AG04449 (cell line): ENCODE results near the gene STX12.

ENCODE experiments used
- CTCF ChIA-PET: fragments of 350-600 bp; formaldehyde crosslinking; extraction: SDS; loops from one replicate; lab custom pipeline; 2021; ENCODE audit warnings: antibody characterized with exemption; lab: Yijun Ruan, JAX
- POLR2A ChIA-PET: fragments of 400-600, 350-600 bp; formaldehyde crosslinking; extraction: SDS; loops from one replicate; lab custom pipeline; 2020; ENCODE audit warnings: antibody characterized with exemption, inconsistent platforms; lab: Yijun Ruan, JAX
- DNase-seq: peaks from one replicate; pipeline ENCODE4 v3.0.0-alpha.2; 2010; ENCODE audit warnings: low read depth, low spot score
- H3K4me3 ChIP-seq: 2 replicates; pipeline ENCODE4 v1.5.1; 2011; ENCODE audit warnings: low read depth, mild to moderate bottlenecking, control low read depth, low read length
- TF ChIP-seq, protein P1 (sequence below): IDR thresholded peaks from one replicate; pipeline ENCODE4 v1.5.1; 2011; ENCODE audit warnings: mild to moderate bottlenecking, moderate library complexity, low read length, control low read depth, inconsistent platforms; ENCODE audit not compliant: insufficient read depth; ENCODE audit errors: missing control alignments

The STX12 gene

GRCh38 chr1:27736252-27736651, 36.8 kb upstream of the STX12 start:
- H3K4me3 ChIP-seq = no peak overlapping the region
- POLR2A ChIA-PET = no interaction called here
- no peak for DNase-seq
- CTCF ChIA-PET = no interaction called here
- TF ChIP-seq, protein P1, sequence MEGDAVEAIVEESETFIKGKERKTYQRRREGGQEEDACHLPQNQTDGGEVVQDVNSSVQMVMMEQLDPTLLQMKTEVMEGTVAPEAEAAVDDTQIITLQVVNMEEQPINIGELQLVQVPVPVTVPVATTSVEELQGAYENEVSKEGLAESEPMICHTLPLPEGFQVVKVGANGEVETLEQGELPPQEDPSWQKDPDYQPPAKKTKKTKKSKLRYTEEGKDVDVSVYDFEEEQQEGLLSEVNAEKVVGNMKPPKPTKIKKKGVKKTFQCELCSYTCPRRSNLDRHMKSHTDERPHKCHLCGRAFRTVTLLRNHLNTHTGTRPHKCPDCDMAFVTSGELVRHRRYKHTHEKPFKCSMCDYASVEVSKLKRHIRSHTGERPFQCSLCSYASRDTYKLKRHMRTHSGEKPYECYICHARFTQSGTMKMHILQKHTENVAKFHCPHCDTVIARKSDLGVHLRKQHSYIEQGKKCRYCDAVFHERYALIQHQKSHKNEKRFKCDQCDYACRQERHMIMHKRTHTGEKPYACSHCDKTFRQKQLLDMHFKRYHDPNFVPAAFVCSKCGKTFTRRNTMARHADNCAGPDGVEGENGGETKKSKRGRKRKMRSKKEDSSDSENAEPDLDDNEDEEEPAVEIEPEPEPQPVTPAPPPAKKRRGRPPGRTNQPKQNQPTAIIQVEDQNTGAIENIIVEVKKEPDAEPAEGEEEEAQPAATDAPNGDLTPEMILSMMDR = no peak

- ChIA-PET POLR2A (no interaction called here), CTCF (interaction anchor here (1.3 kb wide), 1 partner anchor 16 kb away, joined by 5 read pairs; the partner anchor contains the start of gene FAM76A)
Measured at GRCh38 chr1:27741121-27741520, 31.9 kb upstream of the STX12 start.

GRCh38 chr1:27744556-27744955, 28.5 kb upstream of the STX12 start:
- TF ChIP-seq, protein P1 = no peak
- POLR2A ChIA-PET = no interaction called here

More at GRCh38 chr1:27741121-27741520, 31.9 kb upstream of the STX12 start:
- no peak for DNase-seq
- TF ChIP-seq, protein P1 = no peak
- no peak overlapping the region for H3K4me3 ChIP-seq

GRCh38 chr1:27745466-27745865, 27.6 kb upstream of the STX12 start:
- TF ChIP-seq, protein P1 = no peak
- ChIA-PET CTCF (interaction anchor here (1.0 to 1.6 kb wide), 4 partner anchors 12 to 78 kb away, joined by 3 read pairs; partner anchors contain the start of gene FAM76A), POLR2A (no interaction called here)
- DNase-seq = no peak
- no peak overlapping the region for H3K4me3 ChIP-seq

More at GRCh38 chr1:27744556-27744955, 28.5 kb upstream of the STX12 start:
- H3K4me3 ChIP-seq = no peak overlapping the region
- CTCF ChIA-PET = interaction anchor here (1.2 to 1.7 kb wide), 3 partner anchors 19 to 77 kb away, joined by 3 to 8 read pairs (median 3); partner anchors contain the start of gene FAM76A
- DNase-seq = no peak

GRCh38 chr1:27752360-27752759, 20.7 kb upstream of the STX12 start:
- POLR2A ChIA-PET = no interaction called here
- TF ChIP-seq, protein P1 = no peak
- CTCF ChIA-PET = interaction anchor here (0.9 kb wide), 1 partner anchor 11 kb away, joined by 4 read pairs; no protein-coding TSS in a partner anchor
- no peak overlapping the region for H3K4me3 ChIP-seq
- no peak for DNase-seq

GRCh38 chr1:27755286-27755685, 17.7 kb upstream of the STX12 start:
- no peak overlapping the region for H3K4me3 ChIP-seq
- ChIA-PET CTCF (interaction anchor here (2.1 kb wide), 1 partner anchor 86 kb away, joined by 6 read pairs; no protein-coding TSS in a partner anchor), POLR2A (no interaction called here)
- TF ChIP-seq, protein P1 = no peak
- DNase-seq = no peak
